Measurements from ENCODE around the gene PCDHA10.
"Not testable (repeated sequence)": the region's sequence is repeated elsewhere in the genome, so short reads cannot be mapped to it uniquely, and the experiment has no call there.

PCDHA10 gene

GRCh38 chr5:140833993-140834392 is 21.7 kb upstream of the PCDHA10 start, which contains the start of gene PCDHA7:
PCDHA7 (plus strand) TSS chr5:140834269; CDS start chr5:140834384, 115 bp downstream.
- Histone ChIP-seq H3K36me3 (ENCODE audit: insufficient read depth, low read length) (no peaks in the 10 kb centered on the region), H3K27ac (ENCODE audit: low read depth, low read length, poor library complexity, severe bottlenecking) (no peak within 1 kb of the TSS), H4K20me1 (ENCODE audit: insufficient read depth, low read length) (no peaks in the 10 kb centered on the region), H3F3A (ENCODE audit: insufficient read depth, low read length) (no peaks in the 10 kb centered on the region), H3K9ac (ENCODE audit: low read length) (no peak within 1 kb of the TSS), H3K4me1 (ENCODE audit: insufficient read depth, low read length, severe bottlenecking) (no peaks in the 10 kb centered on the region), H3K4me3 (ENCODE audit: low read depth, low read length, poor library complexity, severe bottlenecking) (no peak within 1 kb of the TSS), H3K4me2 (ENCODE audit: low read length) (no peak within 1 kb of the TSS), H3K9me2 (ENCODE audit: low read depth, low read length) (no peaks in the 10 kb centered on the region), H3K79me2 (ENCODE audit: insufficient read depth, low read length) (no peaks in the 10 kb centered on the region), H3K9me3 (ENCODE audit: low read length) (no peaks in the 10 kb centered on the region), H3K27me3 (ENCODE audit: insufficient read depth, low read length) (no peaks in the 10 kb centered on the region), H2AFZ (ENCODE audit: low read length) (no peak within 1 kb of the TSS)
- no peak for TF ChIP-seq EZH2 (IDR thresholded peaks at IDR 0.05; ENCODE audit: borderline replicate concordance, low read length)

- H3K4me1 ChIP-seq (ENCODE audit: insufficient read depth, low read length, severe bottlenecking); H3K4me2 ChIP-seq (ENCODE audit: low read length); H3K36me3 ChIP-seq (ENCODE audit: insufficient read depth, low read length); H3F3A ChIP-seq (ENCODE audit: insufficient read depth, low read length); H4K20me1 ChIP-seq (ENCODE audit: insufficient read depth, low read length); H2AFZ ChIP-seq (ENCODE audit: low read length); H3K27ac ChIP-seq (ENCODE audit: low read depth, low read length, poor library complexity, severe bottlenecking); H3K4me3 ChIP-seq (ENCODE audit: low read depth, low read length, poor library complexity, severe bottlenecking); H3K9me2 ChIP-seq (ENCODE audit: low read depth, low read length); H3K9ac ChIP-seq (ENCODE audit: low read length); H3K79me2 ChIP-seq (ENCODE audit: insufficient read depth, low read length); H3K27me3 ChIP-seq (ENCODE audit: insufficient read depth, low read length); H3K9me3 ChIP-seq (ENCODE audit: low read length): not testable (repeated sequence)
Observed at GRCh38 chr5:140834439-140835008, 21.2 kb upstream of the PCDHA10 start.

GRCh38 chr5:140835622-140836510 is 19.8 kb upstream of the PCDHA10 start:
- H3K27ac ChIP-seq (ENCODE audit: low read depth, low read length, poor library complexity, severe bottlenecking), result no peak overlapping the region
- H3K9me3 ChIP-seq (ENCODE audit: low read length), result no peaks in the 10 kb centered on the region
- no peaks in the 10 kb centered on the region for H3K79me2 ChIP-seq (ENCODE audit: insufficient read depth, low read length)
- no peaks in the 10 kb centered on the region for H3F3A ChIP-seq (ENCODE audit: insufficient read depth, low read length)
- no peak overlapping the region for H3K4me3 ChIP-seq (ENCODE audit: low read depth, low read length, poor library complexity, severe bottlenecking)
- H3K4me1 ChIP-seq (ENCODE audit: insufficient read depth, low read length, severe bottlenecking), result no peaks in the 10 kb centered on the region
- no peaks in the 10 kb centered on the region for H3K27me3 ChIP-seq (ENCODE audit: insufficient read depth, low read length)
- no peak overlapping the region for H3K9ac ChIP-seq (ENCODE audit: low read length)
- TF ChIP-seq EZH2 (IDR thresholded peaks at IDR 0.05; ENCODE audit: borderline replicate concordance, low read length) (no peak), CTCF (IDR thresholded peaks at IDR 0.05; ENCODE audit: low read length) (no peak)
- H4K20me1 ChIP-seq (ENCODE audit: insufficient read depth, low read length), result no peaks in the 10 kb centered on the region
- no peaks in the 10 kb centered on the region for H3K36me3 ChIP-seq (ENCODE audit: insufficient read depth, low read length)
- H3K4me2 ChIP-seq (ENCODE audit: low read length), result no peak overlapping the region
- H2AFZ ChIP-seq (ENCODE audit: low read length), result no peak overlapping the region
- no peaks in the 10 kb centered on the region for H3K9me2 ChIP-seq (ENCODE audit: low read depth, low read length)

GRCh38 chr5:140840978-140841962 is 14.4 kb upstream of the PCDHA10 start, which contains the start of gene PCDHA8:
PCDHA8 (plus strand) TSS chr5:140841187; CDS start chr5:140841322, 135 bp downstream.
- Histone ChIP-seq H3K4me2 (ENCODE audit: low read length) (no peak within 1 kb of the TSS), H3K9ac (ENCODE audit: low read length) (no peak within 1 kb of the TSS), H2AFZ (ENCODE audit: low read length) (no peak within 1 kb of the TSS), H3K36me3 (ENCODE audit: insufficient read depth, low read length) (no peaks in the 10 kb centered on the region), H3K79me2 (ENCODE audit: insufficient read depth, low read length) (no peaks in the 10 kb centered on the region), H3K27me3 (ENCODE audit: insufficient read depth, low read length) (no peaks in the 10 kb centered on the region), H3K9me2 (ENCODE audit: low read depth, low read length) (no peaks in the 10 kb centered on the region), H3F3A (ENCODE audit: insufficient read depth, low read length) (no peaks in the 10 kb centered on the region), H3K4me3 (ENCODE audit: low read depth, low read length, poor library complexity, severe bottlenecking) (no peak within 1 kb of the TSS), H3K27ac (ENCODE audit: low read depth, low read length, poor library complexity, severe bottlenecking) (no peak within 1 kb of the TSS), H3K4me1 (ENCODE audit: insufficient read depth, low read length, severe bottlenecking) (no peaks in the 10 kb centered on the region), H3K9me3 (ENCODE audit: low read length) (no peaks in the 10 kb centered on the region), H4K20me1 (ENCODE audit: insufficient read depth, low read length) (no peaks in the 10 kb centered on the region)
- TF ChIP-seq CTCF (IDR thresholded peaks at IDR 0.05; ENCODE audit: low read length), result peak; percentile 63
- TF ChIP-seq EZH2 (IDR thresholded peaks at IDR 0.05; ENCODE audit: borderline replicate concordance, low read length), result no peak

Data from OCI-LY1 (cell line).